ENCODE results near the gene TANC1.

GRCh38 chr2:159146996-159147666 lies 178.7 kb downstream of the TANC1 start:
- TF ChIP-seq POLR2AphosphoS5 (IDR thresholded peaks at IDR 0.05; ENCODE audit: low read depth, low read length) = no peak
- no peak for TF ChIP-seq POLR2A (IDR thresholded peaks at IDR 0.05; ENCODE audit: low read depth, low read length)
- TF ChIP-seq TAF1 (IDR thresholded peaks at IDR 0.05; ENCODE audit: borderline replicate concordance, low read depth, low read length) = no peak

Measured in GM12892 (cell line).